Stimulated activated CD8-positive, alpha-beta memory T cell treated with anti-CD3 and anti-CD28 coated beads, Interleukin-4, amount 100 ng/mL, for 24 hours (primary cell): ENCODE data around the gene ZBED1.
"Not testable (repeated sequence)": the region's sequence is repeated elsewhere in the genome, so short reads cannot be mapped to it uniquely, and the experiment has no call there.

Experiments used
- DNase-seq: peaks from one replicate; pipeline ENCODE4 v3.0.0-alpha.2; 2020; ENCODE audit warnings: low read depth

Gene ZBED1

GRCh38 chrX:2500803-2501558, at the start of gene ZBED1, which contains the start of gene DHRSX:
TSS of gene ZBED1 (minus strand) at chrX:2500976. CDS start at chrX:2490719, 10,257 bp downstream.
TSS of gene DHRSX (minus strand) at chrX:2500976. CDS start at chrX:2500925, 51 bp downstream.
- DNase-seq = peak; percentile 38

- DNase-seq = no peak
These were observed 49.1 kb upstream of the ZBED1 start for GRCh38 chrX:2549876-2550275.

GRCh38 chrX:2548711-2549423, 48.1 kb upstream of the ZBED1 start:
- no peak for DNase-seq

- no peak for DNase-seq
These were observed 47.0 kb upstream of the ZBED1 start for GRCh38 chrX:2547736-2548135.

GRCh38 chrX:2546496-2546895, 45.7 kb upstream of the ZBED1 start:
- DNase-seq = no peak

- no peak for DNase-seq
These were observed 44.4 kb upstream of the ZBED1 start for GRCh38 chrX:2545144-2545543.

GRCh38 chrX:2542826-2543521, 42.2 kb upstream of the ZBED1 start:
- DNase-seq = no peak

- DNase-seq = no peak
These were observed 40.8 kb upstream of the ZBED1 start for GRCh38 chrX:2541603-2542002.

- DNase-seq = no peak
These were observed 39.7 kb upstream of the ZBED1 start for GRCh38 chrX:2540426-2540947.

GRCh38 chrX:2539586-2539985, 38.8 kb upstream of the ZBED1 start:
- DNase-seq = no peak

GRCh38 chrX:2538031-2538757, 37.4 kb upstream of the ZBED1 start:
- DNase-seq = no peak

GRCh38 chrX:2536974-2537373, 36.2 kb upstream of the ZBED1 start:
- DNase-seq = no peak

GRCh38 chrX:2536141-2536540, 35.4 kb upstream of the ZBED1 start:
- DNase-seq = no peak

- DNase-seq = not testable (repeated sequence)
These were observed 33.7 kb upstream of the ZBED1 start for GRCh38 chrX:2534261-2535021.

GRCh38 chrX:2533424-2533823, 32.6 kb upstream of the ZBED1 start:
- no peak for DNase-seq

- no peak for DNase-seq
These were observed 25.6 kb upstream of the ZBED1 start for GRCh38 chrX:2526390-2526789.

- no peak for DNase-seq
These were observed 23.1 kb upstream of the ZBED1 start for GRCh38 chrX:2523911-2524310.

GRCh38 chrX:2521927-2522386, 21.2 kb upstream of the ZBED1 start:
- no peak for DNase-seq

GRCh38 chrX:2521092-2521926, 20.5 kb upstream of the ZBED1 start:
- DNase-seq = no peak

GRCh38 chrX:2520539-2520938, 19.8 kb upstream of the ZBED1 start:
- no peak for DNase-seq
